HEK293T (cell line): ENCODE results near the gene CREG1.
A peak's percentile ranks its signal among the peaks of the same experiment; 100 is the strongest.

Source experiments
- CTCF ChIA-PET: fragments of 350-600 bp; formaldehyde crosslinking; extraction: SDS; loops from one replicate; lab custom pipeline; 2021; ENCODE audit warnings: antibody characterized with exemption, inconsistent platforms; lab: Yijun Ruan, JAX
- POLR2A ChIA-PET: fragments of 350-600 bp; formaldehyde crosslinking; extraction: SDS; loops from one replicate; lab custom pipeline; 2020; ENCODE audit warnings: antibody characterized with exemption, inconsistent platforms; lab: Yijun Ruan, JAX
- DNase-seq: peaks from one replicate; pipeline ENCODE4 v3.0.0; 2012; ENCODE audit warnings: mixed read lengths; ENCODE audit errors: extremely low spot score
- ARNT ChIP-seq: fragments of 450-650 bp; IDR thresholded peaks from 2 replicates; pipeline ENCODE4 v1.6.1; 2017; ENCODE audit warnings: mild to moderate bottlenecking
- BHLHE40 ChIP-seq: fragments of 450-650 bp; IDR thresholded peaks from 2 replicates; pipeline ENCODE4 v1.6.1; 2016; ENCODE audit warnings: mild to moderate bottlenecking, moderate library complexity, borderline replicate concordance
- CTBP1 ChIP-seq: fragments of 450-650 bp; IDR thresholded peaks from 2 replicates; pipeline ENCODE4 v1.6.1; 2016; ENCODE audit warnings: borderline replicate concordance
- ELF4 ChIP-seq: fragments of 450-650 bp; IDR thresholded peaks from 2 replicates; pipeline ENCODE4 v1.6.1; 2017; ENCODE audit warnings: antibody characterized with exemption
- FOXA1 ChIP-seq: fragments of 450-650 bp; IDR thresholded peaks from 2 replicates; pipeline ENCODE4 v1.6.1; 2016; ENCODE audit warnings: mild to moderate bottlenecking
- FOXK2 ChIP-seq: fragments of 450-650 bp; IDR thresholded peaks from 2 replicates; pipeline ENCODE4 v1.6.1; 2016; ENCODE audit warnings: mild to moderate bottlenecking
- FOXM1 ChIP-seq: fragments of 450-650 bp; IDR thresholded peaks from 2 replicates; pipeline ENCODE4 v1.6.1; 2017; ENCODE audit warnings: mild to moderate bottlenecking, borderline replicate concordance
- HDGF ChIP-seq: fragments of 450-650 bp; IDR thresholded peaks from 2 replicates; pipeline ENCODE4 v1.6.1; 2017; ENCODE audit warnings: antibody characterized with exemption, borderline replicate concordance
- L3MBTL2 ChIP-seq: fragments of 450-650 bp; conservative IDR thresholded peaks from 2 replicates; pipeline ENCODE4 v1.6.1; 2016; ENCODE audit warnings: mild to moderate bottlenecking
- LEF1 ChIP-seq: fragments of 450-650 bp; IDR thresholded peaks from 2 replicates; pipeline ENCODE4 v1.6.1; 2017; ENCODE audit warnings: mild to moderate bottlenecking, borderline replicate concordance
- NFRKB ChIP-seq: fragments of 450-650 bp; IDR thresholded peaks from 2 replicates; pipeline ENCODE4 v1.6.1; 2016; ENCODE audit warnings: mild to moderate bottlenecking, moderate library complexity
- PKNOX1 ChIP-seq: fragments of 450-650 bp; IDR thresholded peaks from 2 replicates; pipeline ENCODE4 v1.6.1; 2016
- SP1 ChIP-seq: fragments of 450-650 bp; IDR thresholded peaks from 2 replicates; pipeline ENCODE4 v1.6.1; 2017
- SUZ12 ChIP-seq: fragments of 450-650 bp; IDR thresholded peaks from 2 replicates; pipeline ENCODE4 v1.6.1; 2016; ENCODE audit warnings: mild to moderate bottlenecking
- TARDBP ChIP-seq: fragments of 450-650 bp; IDR thresholded peaks from 2 replicates; pipeline ENCODE4 v1.6.1; 2016
- ZNF384 ChIP-seq: fragments of 450-650 bp; IDR thresholded peaks from 2 replicates; pipeline ENCODE4 v1.6.1; 2016

Gene CREG1

GRCh38 chr1:167496797-167497619, 56.6 kb downstream of the CREG1 start:
- ChIA-PET CTCF (no interaction called here), POLR2A (interaction anchor here (1.3 kb wide), 1 partner anchor 56 kb away, joined by 4 read pairs; the partner anchor contains the start of gene CREG1)
- TF ChIP-seq NFRKB (no peak), PKNOX1 (peak; percentile 83)
- no peak for DNase-seq

GRCh38 chr1:167493372-167493771, 60.2 kb downstream of the CREG1 start:
- TF ChIP-seq ELF4 = no peak
- DNase-seq = no peak
- POLR2A ChIA-PET = no interaction called here
- CTCF ChIA-PET = no interaction called here

GRCh38 chr1:167492481-167492910, 61.1 kb downstream of the CREG1 start:
- DNase-seq = no peak
- ChIA-PET POLR2A (no interaction called here), CTCF (no interaction called here)
- TF ChIP-seq L3MBTL2 (no peak), NFRKB (no peak), LEF1 (no peak), SUZ12 (no peak), ARNT (no peak), FOXK2 (no peak), CTBP1 (no peak), ZNF384 (no peak)

- DNase-seq = no peak
- TF ChIP-seq ELF4 (no peak), TARDBP (no peak), SUZ12 (no peak), ARNT (no peak), BHLHE40 (no peak), SP1 (no peak), FOXK2 (no peak), FOXA1 (no peak), NFRKB (no peak), L3MBTL2 (no peak), PKNOX1 (no peak), HDGF (no peak), LEF1 (no peak), FOXM1 (no peak), ZNF384 (no peak), CTBP1 (no peak)
- POLR2A ChIA-PET = no interaction called here
- CTCF ChIA-PET = no interaction called here
Observed at GRCh38 chr1:167491586-167492461, 61.7 kb downstream of the CREG1 start.
